ENCODE data around the gene TRIM58.

The TRIM58 gene

DNA sequence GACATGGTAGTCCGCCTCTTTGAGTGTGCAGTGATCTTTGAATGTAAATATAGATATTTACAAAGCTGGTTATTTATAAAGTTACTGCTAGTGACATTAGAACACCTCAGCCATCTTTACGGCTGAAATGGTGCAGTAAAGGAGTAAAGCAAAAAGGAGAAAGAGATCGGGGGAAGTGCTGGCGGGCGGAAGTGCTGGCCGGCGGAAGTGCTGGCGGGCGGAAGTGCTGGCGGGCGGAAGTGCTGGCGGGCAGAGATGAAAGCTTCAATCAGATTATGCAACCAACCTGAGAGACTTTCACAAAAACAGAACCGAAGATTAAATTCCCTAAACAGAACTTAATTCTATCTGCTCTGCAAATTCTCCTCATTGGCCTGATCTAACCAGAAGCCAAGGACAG, 31.6 kb upstream of the TRIM58 start:
- TF ChIP-seq FOXP2 (optimal IDR thresholded peaks at IDR 0.05; ENCODE audit: borderline replicate concordance, extremely low read depth, extremely low read length, insufficient read depth) (no peak), TAF1 (IDR thresholded peaks at IDR 0.05; ENCODE audit: borderline replicate concordance, insufficient read depth, low read length) (no peak), SIN3A (IDR thresholded peaks at IDR 0.05; ENCODE audit: borderline replicate concordance, insufficient read depth, low read length) (no peak), POLR2AphosphoS5 (IDR thresholded peaks at IDR 0.05; ENCODE audit: low read depth, low read length) (no peak)
- TF ChIP-seq, protein P1, sequence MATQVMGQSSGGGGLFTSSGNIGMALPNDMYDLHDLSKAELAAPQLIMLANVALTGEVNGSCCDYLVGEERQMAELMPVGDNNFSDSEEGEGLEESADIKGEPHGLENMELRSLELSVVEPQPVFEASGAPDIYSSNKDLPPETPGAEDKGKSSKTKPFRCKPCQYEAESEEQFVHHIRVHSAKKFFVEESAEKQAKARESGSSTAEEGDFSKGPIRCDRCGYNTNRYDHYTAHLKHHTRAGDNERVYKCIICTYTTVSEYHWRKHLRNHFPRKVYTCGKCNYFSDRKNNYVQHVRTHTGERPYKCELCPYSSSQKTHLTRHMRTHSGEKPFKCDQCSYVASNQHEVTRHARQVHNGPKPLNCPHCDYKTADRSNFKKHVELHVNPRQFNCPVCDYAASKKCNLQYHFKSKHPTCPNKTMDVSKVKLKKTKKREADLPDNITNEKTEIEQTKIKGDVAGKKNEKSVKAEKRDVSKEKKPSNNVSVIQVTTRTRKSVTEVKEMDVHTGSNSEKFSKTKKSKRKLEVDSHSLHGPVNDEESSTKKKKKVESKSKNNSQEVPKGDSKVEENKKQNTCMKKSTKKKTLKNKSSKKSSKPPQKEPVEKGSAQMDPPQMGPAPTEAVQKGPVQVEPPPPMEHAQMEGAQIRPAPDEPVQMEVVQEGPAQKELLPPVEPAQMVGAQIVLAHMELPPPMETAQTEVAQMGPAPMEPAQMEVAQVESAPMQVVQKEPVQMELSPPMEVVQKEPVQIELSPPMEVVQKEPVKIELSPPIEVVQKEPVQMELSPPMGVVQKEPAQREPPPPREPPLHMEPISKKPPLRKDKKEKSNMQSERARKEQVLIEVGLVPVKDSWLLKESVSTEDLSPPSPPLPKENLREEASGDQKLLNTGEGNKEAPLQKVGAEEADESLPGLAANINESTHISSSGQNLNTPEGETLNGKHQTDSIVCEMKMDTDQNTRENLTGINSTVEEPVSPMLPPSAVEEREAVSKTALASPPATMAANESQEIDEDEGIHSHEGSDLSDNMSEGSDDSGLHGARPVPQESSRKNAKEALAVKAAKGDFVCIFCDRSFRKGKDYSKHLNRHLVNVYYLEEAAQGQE (IDR thresholded peaks at IDR 0.05; ENCODE audit: insufficient read depth in 1 of 2, low read depth in 2 of 2, low read length in 2 of 2): no peak

DNA sequence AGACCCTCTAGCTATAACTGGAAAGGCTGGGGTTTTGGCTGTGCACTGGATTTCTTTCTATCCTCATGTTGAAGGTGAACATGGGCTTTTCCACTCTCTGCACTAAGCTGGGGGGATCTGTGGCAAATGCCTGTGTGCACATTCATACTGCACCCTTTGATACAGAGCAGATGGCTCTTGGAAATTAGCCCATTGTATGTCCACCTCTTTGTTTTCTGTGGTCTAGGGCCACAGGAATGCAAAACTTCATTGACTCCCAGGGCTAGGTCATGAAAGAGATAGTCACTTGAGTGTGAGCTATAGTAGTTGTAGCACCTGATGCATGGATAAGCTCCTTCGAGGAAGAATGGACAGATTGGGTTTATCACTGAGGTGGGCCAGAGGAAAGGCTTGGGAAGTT, 27.3 kb upstream of the TRIM58 start:
- TF ChIP-seq FOXP2 (optimal IDR thresholded peaks at IDR 0.05; ENCODE audit: borderline replicate concordance, extremely low read depth, extremely low read length, insufficient read depth) (no peak), POLR2AphosphoS5 (IDR thresholded peaks at IDR 0.05; ENCODE audit: low read depth, low read length) (no peak), SIN3A (IDR thresholded peaks at IDR 0.05; ENCODE audit: borderline replicate concordance, insufficient read depth, low read length) (no peak), TAF1 (IDR thresholded peaks at IDR 0.05; ENCODE audit: borderline replicate concordance, insufficient read depth, low read length) (no peak)
- TF ChIP-seq, protein P1 (IDR thresholded peaks at IDR 0.05; ENCODE audit: insufficient read depth in 1 of 2, low read depth in 2 of 2, low read length in 2 of 2): no peak

DNA sequence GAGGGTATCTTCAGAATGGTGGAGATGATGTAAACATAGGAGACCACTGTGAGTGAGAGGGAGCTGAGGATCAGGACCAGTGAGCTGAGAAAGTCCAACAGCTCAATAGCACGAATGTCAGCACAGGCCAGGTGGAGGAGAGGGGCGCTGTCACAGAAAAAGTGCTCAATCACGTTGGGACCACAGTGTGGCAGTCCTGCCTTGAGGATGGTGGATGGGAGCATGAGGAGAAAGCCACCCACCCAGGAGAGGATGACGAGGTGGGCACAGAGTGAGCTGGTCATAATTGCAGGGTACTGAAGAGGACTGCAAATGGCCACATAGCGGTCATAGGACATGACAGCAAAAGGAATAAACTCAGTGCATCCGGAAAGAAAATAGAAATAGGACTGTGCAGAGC, 23.4 kb upstream of the TRIM58 start:
- no peak for TF ChIP-seq FOXP2 (optimal IDR thresholded peaks at IDR 0.05; ENCODE audit: borderline replicate concordance, extremely low read depth, extremely low read length, insufficient read depth)
- no peak for TF ChIP-seq POLR2AphosphoS5 (IDR thresholded peaks at IDR 0.05; ENCODE audit: low read depth, low read length)
- TF ChIP-seq TAF1 (IDR thresholded peaks at IDR 0.05; ENCODE audit: borderline replicate concordance, insufficient read depth, low read length): no peak
- TF ChIP-seq SIN3A (IDR thresholded peaks at IDR 0.05; ENCODE audit: borderline replicate concordance, insufficient read depth, low read length): no peak
- TF ChIP-seq, protein P1 (IDR thresholded peaks at IDR 0.05; ENCODE audit: insufficient read depth in 1 of 2, low read depth in 2 of 2, low read length in 2 of 2): no peak

DNA sequence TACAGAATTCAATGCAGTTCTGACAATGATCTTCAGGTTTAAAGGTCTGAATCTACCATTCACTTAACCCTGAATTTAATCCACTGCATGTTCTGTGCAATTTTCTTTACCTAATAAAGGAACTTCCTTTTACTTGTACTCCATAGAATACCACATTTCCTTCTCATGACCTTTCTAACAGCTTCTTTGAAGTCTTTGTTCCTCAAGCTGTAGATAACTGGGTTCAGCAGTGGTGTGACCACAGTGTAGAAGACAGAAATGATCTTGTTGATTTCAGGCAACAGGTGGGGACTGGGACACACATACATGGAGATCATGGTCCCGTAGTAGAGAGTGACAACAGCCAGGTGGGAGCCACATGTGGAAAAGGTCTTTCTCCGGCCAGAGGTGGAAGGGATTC, 16.2 kb upstream of the TRIM58 start:
- TF ChIP-seq SIN3A (IDR thresholded peaks at IDR 0.05; ENCODE audit: borderline replicate concordance, insufficient read depth, low read length) (no peak), TAF1 (IDR thresholded peaks at IDR 0.05; ENCODE audit: borderline replicate concordance, insufficient read depth, low read length) (no peak), POLR2AphosphoS5 (IDR thresholded peaks at IDR 0.05; ENCODE audit: low read depth, low read length) (no peak), FOXP2 (optimal IDR thresholded peaks at IDR 0.05; ENCODE audit: borderline replicate concordance, extremely low read depth, extremely low read length, insufficient read depth) (no peak)
- TF ChIP-seq, protein P1 (IDR thresholded peaks at IDR 0.05; ENCODE audit: insufficient read depth in 1 of 2, low read depth in 2 of 2, low read length in 2 of 2): no peak

DNA sequence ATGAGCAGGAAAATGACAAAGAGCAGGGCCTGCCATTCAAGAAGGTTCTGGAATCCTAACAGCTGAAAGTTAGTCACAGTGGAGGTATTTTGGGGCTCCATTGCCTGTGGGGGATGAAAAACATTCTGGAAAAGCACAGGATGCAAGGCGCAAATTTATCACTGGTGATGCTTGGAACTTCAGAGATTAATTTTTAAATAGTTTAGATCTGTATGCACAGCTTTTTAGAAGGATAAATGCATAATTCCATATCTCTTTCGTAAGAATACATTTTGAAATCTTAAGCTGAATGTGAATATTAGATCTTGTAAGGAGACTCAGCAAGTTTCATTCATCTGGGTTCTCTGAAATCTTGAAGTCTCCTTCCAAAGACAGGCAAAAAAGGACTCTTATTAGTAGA, 15.2 kb upstream of the TRIM58 start, which contains the start of gene OR11L1:
Gene OR11L1 (minus strand): TSS at position 101 of the 400 bp plus-strand sequence. CDS start 0 bp downstream, at position 101.
- TF ChIP-seq SIN3A (IDR thresholded peaks at IDR 0.05; ENCODE audit: borderline replicate concordance, insufficient read depth, low read length): no peak
- TF ChIP-seq POLR2AphosphoS5 (IDR thresholded peaks at IDR 0.05; ENCODE audit: low read depth, low read length): no peak
- TF ChIP-seq, protein P1 (IDR thresholded peaks at IDR 0.05; ENCODE audit: insufficient read depth in 1 of 2, low read depth in 2 of 2, low read length in 2 of 2): no peak
- no peak for TF ChIP-seq TAF1 (IDR thresholded peaks at IDR 0.05; ENCODE audit: borderline replicate concordance, insufficient read depth, low read length)
- no peak for TF ChIP-seq FOXP2 (optimal IDR thresholded peaks at IDR 0.05; ENCODE audit: borderline replicate concordance, extremely low read depth, extremely low read length, insufficient read depth)

All from PFSK-1 (cell line).